ENCODE data around the gene MED16.

- TF ChIP-seq POLR2A (IDR thresholded peaks at IDR 0.05), result no peak
- TF ChIP-seq, protein P1, sequence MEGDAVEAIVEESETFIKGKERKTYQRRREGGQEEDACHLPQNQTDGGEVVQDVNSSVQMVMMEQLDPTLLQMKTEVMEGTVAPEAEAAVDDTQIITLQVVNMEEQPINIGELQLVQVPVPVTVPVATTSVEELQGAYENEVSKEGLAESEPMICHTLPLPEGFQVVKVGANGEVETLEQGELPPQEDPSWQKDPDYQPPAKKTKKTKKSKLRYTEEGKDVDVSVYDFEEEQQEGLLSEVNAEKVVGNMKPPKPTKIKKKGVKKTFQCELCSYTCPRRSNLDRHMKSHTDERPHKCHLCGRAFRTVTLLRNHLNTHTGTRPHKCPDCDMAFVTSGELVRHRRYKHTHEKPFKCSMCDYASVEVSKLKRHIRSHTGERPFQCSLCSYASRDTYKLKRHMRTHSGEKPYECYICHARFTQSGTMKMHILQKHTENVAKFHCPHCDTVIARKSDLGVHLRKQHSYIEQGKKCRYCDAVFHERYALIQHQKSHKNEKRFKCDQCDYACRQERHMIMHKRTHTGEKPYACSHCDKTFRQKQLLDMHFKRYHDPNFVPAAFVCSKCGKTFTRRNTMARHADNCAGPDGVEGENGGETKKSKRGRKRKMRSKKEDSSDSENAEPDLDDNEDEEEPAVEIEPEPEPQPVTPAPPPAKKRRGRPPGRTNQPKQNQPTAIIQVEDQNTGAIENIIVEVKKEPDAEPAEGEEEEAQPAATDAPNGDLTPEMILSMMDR (IDR thresholded peaks at IDR 0.05), result no peak
These were observed 14.3 kb upstream of the MED16 start for GRCh38 chr19:907183-907853.

Data from transverse colon (tissue), 3 donors.